Right lobe of liver (tissue), 6 donors: ENCODE data around the gene SHISA4. TPM values are rescaled to one million over a fixed set of nuclear protein-coding genes. Genes with fewer than 3 reads are reported as not detected.

Source experiments
- ATAC-seq, 4 donors: fragments of 200-7000 bp; cut with Tn5 transposase; one replicate each; pipeline ENCODE4 v1.9.1; 2020; ENCODE audit warnings: mild to moderate bottlenecking in 4 of 4, moderate library complexity in 4 of 4
- DNase-seq, 3 donors: peaks; one replicate each; pipeline ENCODE4 v3.0.0-alpha.2; 2020
- H3K27ac ChIP-seq, 3 donors: fragments of 200-600 bp; one replicate each; pipeline ENCODE4 v1.8.0; 2022
- H3K27me3 ChIP-seq, 2 donors: fragments of 200-600 bp; one replicate each; pipeline ENCODE4 v1.8.0; 2022
- H3K36me3 ChIP-seq, 4 donors: fragments of 200-600 bp; sonication (generic) in 1 of 4; one replicate each; pipeline versions ENCODE4 v1.5.1 to v1.8.0; 2017 to 2022; ENCODE audit warnings: control low read depth in 1 of 4
- H3K4me1 ChIP-seq, 4 donors: fragments of 200-600 bp; sonication (generic) in 1 of 4; one replicate each; pipeline versions ENCODE4 v1.5.1 to v1.8.0; 2017 to 2022; ENCODE audit warnings: control low read depth in 1 of 4
- H3K4me3 ChIP-seq, 3 donors: fragments of 200-600 bp; one replicate each; pipeline ENCODE4 v1.8.0; 2022
- H3K9me3 ChIP-seq, 4 donors: fragments of 200-600 bp; sonication (generic) in 1 of 4; one replicate each; pipeline versions ENCODE4 v1.5.1 to v1.8.0; 2017 to 2022; ENCODE audit warnings: control low read depth in 1 of 4
- POLR2A ChIP-seq: fragments of 450-650 bp; IDR thresholded peaks from one replicate; pipeline ENCODE4 v1.6.1; 2017; ENCODE audit warnings: antibody characterized with exemption, mild to moderate bottlenecking
- WGBS: methylation state at CpG from one replicate; pipeline ENCODE4 v1.1.6; 2018; ENCODE audit warnings: low coverage, low lambda C conversion rate; ENCODE audit not compliant: insufficient coverage; ENCODE audit errors: missing lambda C conversion rate; 5-methylcytosine and 5-hydroxymethylcytosine counted together
- intact Hi-C, 2 donors: fragments of 100-400 bp; cut with DNase I; formaldehyde crosslinking; loops; one replicate each; pipeline versions ENCODE4 v1.11.2 to v1.14.1; 2022
- total RNA-seq, 6 experiments: library from RNA; depleted of rRNA in 2 of 6; stranded (reverse); fragments of >200 nt in 2 of 6; fragmentation: NEBNext Ultra II Directional in 3 of 6; extraction: Animal tissue kit (Norgen Biotek cat#: 25700) in 3 of 6; gene quantifications; one replicate each; pipeline versions ENCODE4 v1.1.0 to v1.2.4, GENCODE V29; 2016 to 2023
- TF ChIP-seq, protein P1 (sequence below), 4 donors: fragments of 200-600 bp in 3 of 4; fragments of 450-650 bp in 1 of 4; IDR thresholded peaks; one replicate each; pipeline versions ENCODE4 v1.5.1 to v1.8.0; 2016 to 2022; ENCODE audit warnings: antibody characterized with exemption in 4 of 4, mild to moderate bottlenecking in 2 of 4
- donor health status: DM: no; HTN: yes; CAD: no.
- donor health status: DM: no; HTN: no; CAD: no.
- donor health status: DM: no; HTN: no; CAD: no.
- donor health status: DM: no; HTN: yes; CAD: no.
- donor health status: DM: no; HTN: yes; CAD: no.

SHISA4 gene
- total RNA-seq, 6 experiments from 2014 or later: 2.5 to 8.1 (median 4.8) TPM

DNA sequence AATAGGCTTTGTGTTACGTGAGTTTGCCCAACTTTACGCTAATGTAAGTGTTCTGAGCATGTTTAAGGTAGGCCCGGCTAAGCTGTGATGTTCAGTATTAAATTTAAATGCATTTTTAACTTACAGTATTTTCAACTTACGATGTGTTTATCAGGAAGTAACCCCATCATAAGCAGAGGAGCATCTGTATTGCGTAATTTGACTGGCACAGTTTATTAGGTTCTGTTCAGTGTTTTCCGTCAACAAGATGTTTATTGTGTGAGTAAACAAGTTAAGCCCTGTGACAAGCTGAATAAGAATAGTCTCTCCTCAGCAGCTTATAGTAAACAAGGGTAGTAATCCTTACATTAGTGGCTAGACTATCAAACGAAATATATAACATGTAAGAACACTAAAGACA lies 27.2 kb upstream of the SHISA4 start:
- peaks cover 0 to 48% (median 9%) of the 10 kb centered on the region in 4 donors for H3K36me3 ChIP-seq
- H3K27me3 ChIP-seq: no peaks in the 10 kb centered on the region
- DNase-seq (no peak), ATAC-seq (peak in 1 of 4 donors; percentile 27)
- WGBS: 78% methylated on average over 7 of the region's 7 CpGs
- H3K4me1 ChIP-seq: no peaks in the 10 kb centered on the region
- H3K27ac ChIP-seq: no peak overlapping the region
- no peaks in the 10 kb centered on the region for H3K9me3 ChIP-seq
- intact Hi-C loops: no loop called here
- H3K4me3 ChIP-seq: no peak overlapping the region
- no peak for TF ChIP-seq POLR2A
- TF ChIP-seq, protein P1, sequence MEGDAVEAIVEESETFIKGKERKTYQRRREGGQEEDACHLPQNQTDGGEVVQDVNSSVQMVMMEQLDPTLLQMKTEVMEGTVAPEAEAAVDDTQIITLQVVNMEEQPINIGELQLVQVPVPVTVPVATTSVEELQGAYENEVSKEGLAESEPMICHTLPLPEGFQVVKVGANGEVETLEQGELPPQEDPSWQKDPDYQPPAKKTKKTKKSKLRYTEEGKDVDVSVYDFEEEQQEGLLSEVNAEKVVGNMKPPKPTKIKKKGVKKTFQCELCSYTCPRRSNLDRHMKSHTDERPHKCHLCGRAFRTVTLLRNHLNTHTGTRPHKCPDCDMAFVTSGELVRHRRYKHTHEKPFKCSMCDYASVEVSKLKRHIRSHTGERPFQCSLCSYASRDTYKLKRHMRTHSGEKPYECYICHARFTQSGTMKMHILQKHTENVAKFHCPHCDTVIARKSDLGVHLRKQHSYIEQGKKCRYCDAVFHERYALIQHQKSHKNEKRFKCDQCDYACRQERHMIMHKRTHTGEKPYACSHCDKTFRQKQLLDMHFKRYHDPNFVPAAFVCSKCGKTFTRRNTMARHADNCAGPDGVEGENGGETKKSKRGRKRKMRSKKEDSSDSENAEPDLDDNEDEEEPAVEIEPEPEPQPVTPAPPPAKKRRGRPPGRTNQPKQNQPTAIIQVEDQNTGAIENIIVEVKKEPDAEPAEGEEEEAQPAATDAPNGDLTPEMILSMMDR (IDR thresholded peaks at IDR 0.05): no peak

DNA sequence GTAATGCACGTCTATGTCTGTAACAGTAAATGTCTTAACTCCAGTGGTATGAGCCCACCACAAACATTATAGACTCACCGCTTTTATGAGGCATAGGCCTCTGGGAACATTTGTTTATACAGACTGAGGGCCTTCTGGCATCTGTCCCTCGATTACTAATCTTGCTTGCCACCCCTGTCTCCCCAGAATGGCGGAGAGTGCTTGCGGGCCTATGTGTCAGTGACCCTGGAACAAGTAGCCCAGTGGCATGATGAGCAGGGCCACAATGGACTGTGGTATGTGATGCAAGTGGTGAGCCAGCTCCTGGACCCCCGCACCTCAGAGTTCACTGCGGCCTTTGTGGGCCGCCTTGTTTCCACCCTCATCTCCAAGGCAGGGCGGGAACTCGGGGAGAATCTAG lies 18.3 kb upstream of the SHISA4 start:
- intact Hi-C loops: no loop called here
- Histone ChIP-seq H3K27me3 (no peaks in the 10 kb centered on the region), H3K27ac (no peak overlapping the region), H3K9me3 (no peaks in the 10 kb centered on the region), H3K4me3 (no peak overlapping the region), H3K36me3 (peaks cover 0 to 72% (median 31%) of the 10 kb centered on the region in 4 donors), H3K4me1 (no peaks in the 10 kb centered on the region)
- ATAC-seq (peak in 1 of 4 donors; percentile 12), DNase-seq (no peak)
- TF ChIP-seq POLR2A: no peak
- TF ChIP-seq, protein P1 (IDR thresholded peaks at IDR 0.05): no peak
- 97% methylated on average over 10 of the region's 10 CpGs for WGBS

DNA sequence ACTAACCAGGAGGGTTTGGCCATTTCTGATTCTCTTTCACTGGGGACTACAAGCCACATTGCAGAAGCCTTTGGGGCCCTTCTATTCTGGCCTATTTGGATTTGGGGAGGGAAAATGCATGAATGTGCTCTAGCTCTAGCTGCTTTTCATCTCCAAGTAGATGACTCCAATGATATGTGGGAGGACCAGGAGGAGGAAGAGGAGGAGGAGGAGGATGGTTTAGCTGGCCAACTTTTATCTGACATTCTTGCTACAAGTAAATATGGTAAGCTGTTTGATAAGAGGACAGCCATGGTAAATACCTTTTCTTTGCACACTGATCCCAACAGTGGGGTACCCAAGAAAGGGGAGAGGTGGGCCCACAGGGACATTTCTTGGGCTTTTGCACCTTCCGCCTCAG lies 14.0 kb upstream of the SHISA4 start:
- TF ChIP-seq POLR2A: no peak
- TF ChIP-seq, protein P1 (IDR thresholded peaks at IDR 0.05): no peak
- no peaks in the 10 kb centered on the region for H3K4me1 ChIP-seq
- no peak overlapping the region for H3K27ac ChIP-seq
- DNase-seq (no peak), ATAC-seq (no peak)
- WGBS: 100% methylated on average over 1 of the region's 1 CpG
- intact Hi-C loops: no loop called here
- H3K4me3 ChIP-seq: no peak overlapping the region
- peaks cover 0 to 41% (median 18%) of the 10 kb centered on the region in 4 donors for H3K36me3 ChIP-seq
- no peaks in the 10 kb centered on the region for H3K27me3 ChIP-seq
- H3K9me3 ChIP-seq: no peaks in the 10 kb centered on the region

DNA sequence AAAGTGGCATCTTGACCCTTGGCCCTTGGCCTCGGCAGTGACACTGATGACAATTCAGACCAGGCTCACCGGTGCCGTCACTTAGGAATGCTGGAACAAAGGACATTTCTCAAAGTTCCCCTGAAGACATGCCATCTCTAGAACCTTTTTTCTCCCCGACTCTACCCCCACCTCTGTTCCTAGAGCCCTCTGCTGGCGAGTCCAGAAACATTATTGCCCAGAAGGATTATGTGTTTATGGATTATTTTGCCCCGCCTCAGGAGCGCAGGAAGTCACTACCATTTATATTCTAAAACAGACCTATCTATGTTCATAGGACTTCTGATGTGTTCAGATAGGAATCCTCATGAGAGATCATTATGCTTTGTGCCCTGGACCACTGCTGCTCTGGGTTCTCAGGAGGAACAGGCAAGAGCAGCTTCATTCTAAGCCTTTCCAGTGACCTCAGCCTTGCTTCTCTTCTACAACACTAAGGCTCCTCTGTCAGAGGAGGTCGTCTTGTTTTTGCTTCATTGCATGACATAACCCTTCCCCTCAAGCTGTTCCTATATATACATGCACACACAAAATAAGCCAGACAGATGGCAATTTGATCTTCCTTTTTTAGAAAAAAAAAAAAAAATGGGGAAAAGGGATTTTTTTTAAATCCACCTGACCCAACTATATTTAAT lies 12.4 kb upstream of the SHISA4 start:
- TF ChIP-seq, protein P1 (IDR thresholded peaks at IDR 0.05): peak; percentile 14 to 36 (median 30)
- TF ChIP-seq POLR2A: no peak
- intact Hi-C loops: no loop called here
- peaks cover 0 to 6% (median 0%) of the 10 kb centered on the region in 4 donors for H3K4me1 ChIP-seq
- no peaks in the 10 kb centered on the region for H3K27me3 ChIP-seq
- DNase-seq (no peak), ATAC-seq (peak; percentile 23 to 49 (median 32))
- H3K4me3 ChIP-seq: no peak overlapping the region
- H3K9me3 ChIP-seq: no peaks in the 10 kb centered on the region
- H3K27ac ChIP-seq: no peak overlapping the region
- WGBS: 55% methylated on average over 8 of the region's 8 CpGs
- H3K36me3 ChIP-seq: peaks cover 0 to 25% (median 9%) of the 10 kb centered on the region in 4 donors
